B cell (primary cell): ENCODE results near the gene SLC24A4. TPM values are rescaled to one million over a fixed set of nuclear protein-coding genes. Genes with fewer than 3 reads are reported as not detected.

Source experiments
- ATAC-seq: fragments of 200-7000 bp; cut with Tn5 transposase; one replicate; pipeline ENCODE4 v1.10.0; 2021; ENCODE audit warnings: low read depth, mild to moderate bottlenecking, moderate number of reproducible peaks, moderate library complexity
- CTCF ChIA-PET: fragments of 350-600 bp; sonication (Branson Sonifier 250); formaldehyde crosslinking; loops from one replicate; lab custom pipeline; 2021; ENCODE audit warnings: antibody characterized with exemption, inconsistent platforms; lab: Charles Lee
- POLR2A ChIA-PET: fragments of 350-600 bp; sonication (Branson Sonifier 250); formaldehyde crosslinking; loops from one replicate; lab custom pipeline; 2021; ENCODE audit warnings: antibody characterized with exemption; lab: Charles Lee
- DNase-seq: peaks from one replicate; pipeline ENCODE4 v3.0.0; 2013
- H2AFZ ChIP-seq: 2 replicates; pipeline ENCODE4 v1.6.1; 2012; ENCODE audit warnings: mild to moderate bottlenecking, low read depth, low read length; ENCODE audit not compliant: insufficient read depth, poor library complexity, severe bottlenecking
- H3K27ac ChIP-seq, 2 donors: 1 replicate in 1 of 2; 2 replicates in 1 of 2; pipeline ENCODE4 v1.5.1; 2012 to 2013; ENCODE audit warnings: low read length in 2 of 2, mild to moderate bottlenecking in 2 of 2, moderate library complexity in 1 of 2
- H3K27me3 ChIP-seq, 4 experiments: fragments of 200-600 bp in 1 of 4; sonication (generic) in 1 of 4; replicated peaks in 1 of 4; 1 replicate in 2 of 4; 2 replicates in 2 of 4; pipeline versions ENCODE4 v1.6.1 to v1.7.0; 2013 to 2016; ENCODE audit warnings: low read length in 3 of 4, mild to moderate bottlenecking in 2 of 4, mixed read lengths in 1 of 4, moderate library complexity in 1 of 4; ENCODE audit not compliant: insufficient read depth in 4 of 4, control insufficient read depth in 3 of 4; ENCODE audit errors: control extremely low read depth in 1 of 4
- H3K36me3 ChIP-seq, 2 experiments: replicated peaks in 1 of 2; 1 replicate in 1 of 2; 2 replicates in 1 of 2; pipeline versions ENCODE4 v1.6.1 to v1.7.1; 2013; ENCODE audit warnings: low read length in 1 of 2; ENCODE audit not compliant: insufficient read depth in 2 of 2, control insufficient read depth in 1 of 2; ENCODE audit errors: control extremely low read depth in 1 of 2, extremely low read depth in 1 of 2
- H3K4me1 ChIP-seq, 2 donors: fragments of 200-600 bp in 1 of 2; sonication (generic) in 1 of 2; 1 replicate in 1 of 2; 2 replicates in 1 of 2; pipeline versions ENCODE4 v1.5.1 to v1.6.1; 2013 to 2017; ENCODE audit warnings: low read length in 2 of 2; ENCODE audit not compliant: control insufficient read depth in 2 of 2, insufficient read depth in 2 of 2
- H3K4me2 ChIP-seq: replicated peaks from 2 replicates; pipeline ENCODE3; 2012; ENCODE audit warnings: mild to moderate bottlenecking, low read depth, low read length; ENCODE audit not compliant: poor library complexity, severe bottlenecking
- H3K4me3 ChIP-seq, 5 experiments: fragments of 200-600 bp in 1 of 5; sonication (generic) in 1 of 5; 1 replicate in 3 of 5; 2 replicates in 2 of 5; pipeline versions ENCODE4 v1.5.1 to v1.7.0; 2011 to 2016; ENCODE audit warnings: low read length in 4 of 5, mild to moderate bottlenecking in 4 of 5, low read depth in 2 of 5, control low read depth in 1 of 5, moderate library complexity in 1 of 5; ENCODE audit not compliant: insufficient read depth in 1 of 5; ENCODE audit errors: control extremely low read depth in 1 of 5, extremely low read depth in 1 of 5
- H3K79me2 ChIP-seq: fragments of 200-600 bp; sonication (generic); one replicate; pipeline ENCODE4 v1.6.0; 2016; ENCODE audit warnings: low read length; ENCODE audit not compliant: control insufficient read depth, insufficient read depth
- H3K9ac ChIP-seq: fragments of 200-600 bp; sonication (generic); 2 replicates; pipeline ENCODE4 v1.6.1; 2017; ENCODE audit warnings: mild to moderate bottlenecking, low read length, moderate library complexity
- H3K9me3 ChIP-seq, 3 donors: one replicate each; pipeline versions ENCODE4 v1.6.1 to v1.7.1; 2013; ENCODE audit warnings: low read length in 2 of 3; ENCODE audit not compliant: control insufficient read depth in 2 of 3, insufficient read depth in 1 of 3; ENCODE audit errors: control extremely low read depth in 1 of 3
- H4K20me1 ChIP-seq: 2 replicates; pipeline ENCODE4 v1.6.0; 2012; ENCODE audit warnings: mild to moderate bottlenecking, low read length; ENCODE audit not compliant: insufficient read depth, control insufficient read depth, poor library complexity, severe bottlenecking
- H3K27ac Mint-ChIP-seq: one replicate; pipeline ENCODE4 v1.8.0; 2021; ENCODE audit warnings: mixed read lengths
- H3K27me3 Mint-ChIP-seq: one replicate; pipeline ENCODE4 v1.8.0; 2021; ENCODE audit warnings: mixed read lengths
- H3K4me1 Mint-ChIP-seq: one replicate; pipeline ENCODE4 v1.8.0; 2021; ENCODE audit warnings: mixed read lengths
- H3K4me3 Mint-ChIP-seq: one replicate; pipeline ENCODE4 v1.8.0; 2021; ENCODE audit warnings: mixed read lengths
- H3K9me3 Mint-ChIP-seq: one replicate; pipeline ENCODE4 v1.8.0; 2022; ENCODE audit warnings: mixed read lengths; ENCODE audit not compliant: insufficient read depth
- CTCF ChIP-seq: fragments of 200-600 bp; IDR thresholded peaks from one replicate; pipeline ENCODE4 v1.8.0; 2022; ENCODE audit warnings: antibody characterized with exemption, mild to moderate bottlenecking
- EZH2 ChIP-seq: IDR thresholded peaks from 2 replicates; pipeline ENCODE4 v1.6.1; 2012; ENCODE audit warnings: borderline replicate concordance, low read depth, mild to moderate bottlenecking, moderate library complexity, low read length; ENCODE audit not compliant: insufficient read depth, poor library complexity, severe bottlenecking
- WGBS: methylation state at CpG from one replicate; pipeline ENCODE4 v1.1.5; 2013; ENCODE audit warnings: missing lambda C conversion rate; ENCODE audit not compliant: insufficient coverage; 5-methylcytosine and 5-hydroxymethylcytosine counted together
- intact Hi-C: fragments of 100-400 bp; cut with micrococcal nuclease; formaldehyde crosslinking; loops from one replicate; pipeline ENCODE4 v1.10.0; 2022
- polyA plus RNA-seq: library from polyadenylated mRNA; depleted of rRNA; stranded (reverse); fragments of >200 nt; gene quantifications from 2 replicates; pipeline ENCODE4 v1.2.3, GENCODE V29; 2012
- total RNA-seq, 2 donors: library from RNA; stranded (reverse); fragments of 120-200 nt in 1 of 2; gene quantifications; 1 replicate in 1 of 2; 2 replicates in 1 of 2; pipeline versions ENCODE4 v1.2.3 to v1.2.4, GENCODE V29; 2013 to 2022

The SLC24A4 gene
- total and polyA plus RNA-seq, 2 donors (not counting 1 experiment from before 2014, with no cell fraction given) = 0.19 TPM; not detected in 1

GRCh38 chr14:92404018-92404417 is 81.1 kb downstream of the SLC24A4 start:
- peaks cover 24% of the 10 kb centered on the region for H3K4me1 Mint-ChIP-seq
- CTCF ChIA-PET = no interaction called here
- peaks cover 24 to 25% of the 10 kb centered on the region in 2 donors for H3K4me1 ChIP-seq

GRCh38 chr14:92404421-92404820 is 81.5 kb downstream of the SLC24A4 start:
- Mint-ChIP-seq H3K9me3 (peaks cover 10% of the 10 kb centered on the region), H3K4me1 (peaks cover 24% of the 10 kb centered on the region), H3K27me3 (no peaks in the 10 kb centered on the region), H3K4me3 (no peak overlapping the region), H3K27ac (no peak overlapping the region)
- Histone ChIP-seq H3K36me3 (no peaks in the 10 kb centered on the region), H3K9ac (no peak overlapping the region), H3K4me3 (no peak overlapping the region), H3K27ac (no peak overlapping the region), H3K4me2 (no peak overlapping the region), H3K27me3 (no peaks in the 10 kb centered on the region), H4K20me1 (no peaks in the 10 kb centered on the region), H3K4me1 (peaks cover 24 to 25% of the 10 kb centered on the region in 2 donors), H3K79me2 (no peaks in the 10 kb centered on the region), H2AFZ (no peak overlapping the region), H3K9me3 (peaks cover 0 to 17% (median 10%) of the 10 kb centered on the region in 3 donors)
- no CpG with 5 or more reads among the region's 1 CpG for WGBS
- intact Hi-C loops = no loop called here
- ChIA-PET POLR2A (no interaction called here), CTCF (no interaction called here)
- no peak for TF ChIP-seq CTCF
- TF ChIP-seq EZH2 = no peak
- no peak for DNase-seq
- no peak for ATAC-seq

More at GRCh38 chr14:92404018-92404417, 81.1 kb downstream of the SLC24A4 start:
- no peak overlapping the region for H3K4me3 ChIP-seq
- no peak overlapping the region for H2AFZ ChIP-seq
- H3K27ac ChIP-seq = no peak overlapping the region
- Mint-ChIP-seq H3K27ac (no peak overlapping the region), H3K27me3 (no peaks in the 10 kb centered on the region), H3K9me3 (peaks cover 10% of the 10 kb centered on the region), H3K4me3 (no peak overlapping the region)
- DNase-seq (no peak), ATAC-seq (no peak)
- H3K36me3 ChIP-seq = no peaks in the 10 kb centered on the region
- H3K79me2 ChIP-seq = no peaks in the 10 kb centered on the region
- no peaks in the 10 kb centered on the region for H4K20me1 ChIP-seq
- intact Hi-C loops = no loop called here
- TF ChIP-seq EZH2 (no peak), CTCF (no peak)
- peaks cover 0 to 17% (median 10%) of the 10 kb centered on the region in 3 donors for H3K9me3 ChIP-seq
- WGBS = 98% methylated on average over 4 of the region's 4 CpGs
- no peak overlapping the region for H3K9ac ChIP-seq
- H3K4me2 ChIP-seq = no peak overlapping the region
- no peaks in the 10 kb centered on the region for H3K27me3 ChIP-seq
- POLR2A ChIA-PET = no interaction called here
